Measurements from ENCODE around the gene NNMT. TPM values are rescaled to one million over a fixed set of nuclear protein-coding genes. Genes with fewer than 3 reads are reported as not detected.

The NNMT gene
- total RNA-seq, 1 donor from 2014 or later, result 32.6 TPM

DNA sequence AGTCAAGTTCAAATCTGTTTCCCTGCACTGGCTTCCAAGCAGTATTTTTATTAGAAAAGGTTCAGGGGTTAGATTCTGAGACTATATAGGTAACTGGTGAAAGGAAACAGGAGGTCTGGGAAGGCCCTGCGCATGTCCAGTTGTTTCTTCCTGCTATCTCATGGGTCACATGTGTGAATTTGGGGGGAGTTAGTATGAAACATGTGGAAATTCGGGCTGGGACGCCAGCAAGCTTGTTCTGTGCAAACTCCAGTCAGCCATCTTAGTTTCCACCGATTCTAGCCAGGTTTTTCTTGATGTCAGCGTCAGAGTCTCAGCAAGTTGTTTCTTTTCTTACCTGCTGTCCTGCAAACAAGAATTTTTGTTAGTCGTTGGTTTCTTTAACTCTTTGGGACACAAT is 46.8 kb downstream of the NNMT start:
- DNase-seq, result no peak
- TF ChIP-seq, protein P1, sequence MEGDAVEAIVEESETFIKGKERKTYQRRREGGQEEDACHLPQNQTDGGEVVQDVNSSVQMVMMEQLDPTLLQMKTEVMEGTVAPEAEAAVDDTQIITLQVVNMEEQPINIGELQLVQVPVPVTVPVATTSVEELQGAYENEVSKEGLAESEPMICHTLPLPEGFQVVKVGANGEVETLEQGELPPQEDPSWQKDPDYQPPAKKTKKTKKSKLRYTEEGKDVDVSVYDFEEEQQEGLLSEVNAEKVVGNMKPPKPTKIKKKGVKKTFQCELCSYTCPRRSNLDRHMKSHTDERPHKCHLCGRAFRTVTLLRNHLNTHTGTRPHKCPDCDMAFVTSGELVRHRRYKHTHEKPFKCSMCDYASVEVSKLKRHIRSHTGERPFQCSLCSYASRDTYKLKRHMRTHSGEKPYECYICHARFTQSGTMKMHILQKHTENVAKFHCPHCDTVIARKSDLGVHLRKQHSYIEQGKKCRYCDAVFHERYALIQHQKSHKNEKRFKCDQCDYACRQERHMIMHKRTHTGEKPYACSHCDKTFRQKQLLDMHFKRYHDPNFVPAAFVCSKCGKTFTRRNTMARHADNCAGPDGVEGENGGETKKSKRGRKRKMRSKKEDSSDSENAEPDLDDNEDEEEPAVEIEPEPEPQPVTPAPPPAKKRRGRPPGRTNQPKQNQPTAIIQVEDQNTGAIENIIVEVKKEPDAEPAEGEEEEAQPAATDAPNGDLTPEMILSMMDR (IDR thresholded peaks at IDR 0.05; ENCODE audit: borderline replicate concordance), result no peak
- Histone ChIP-seq H3K27me3 (ENCODE audit: low read depth) (no peaks in the 10 kb centered on the region), H3K27ac (replicated peaks) (no peak overlapping the region), H3K9me3 (replicated peaks) (no peaks in the 10 kb centered on the region), H3K36me3 (no peaks in the 10 kb centered on the region), H3K4me3 (no peak overlapping the region), H3K4me1 (peaks cover 13% of the 10 kb centered on the region)
- intact Hi-C loops (cut with micrococcal nuclease), result loop anchor here (10.0 kb wide), 1 partner anchor 412 kb away; no protein-coding TSS in a partner anchor

DNA sequence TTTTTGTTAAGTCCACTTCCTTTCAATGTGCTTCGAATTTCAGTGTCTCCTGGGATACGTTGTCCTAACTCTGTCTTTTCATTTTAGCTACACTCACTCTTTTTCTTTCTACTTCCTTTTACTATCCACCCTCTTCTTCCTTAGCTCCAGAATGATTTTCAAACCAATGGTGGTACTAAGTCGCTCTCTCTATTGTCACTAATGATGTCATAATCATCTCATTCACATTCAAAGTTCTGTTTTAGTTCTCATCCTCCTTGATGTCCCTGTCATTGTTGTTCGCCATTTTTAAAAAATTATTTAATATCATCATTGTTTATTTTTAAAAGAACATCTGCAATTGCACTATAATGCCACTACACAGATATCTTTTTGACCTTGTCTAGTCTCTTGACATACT is 47.3 kb downstream of the NNMT start:
- no peak overlapping the region for H3K27ac ChIP-seq (replicated peaks)
- no peaks in the 10 kb centered on the region for H3K9me3 ChIP-seq (replicated peaks)
- no peaks in the 10 kb centered on the region for H3K36me3 ChIP-seq
- TF ChIP-seq, protein P1 (IDR thresholded peaks at IDR 0.05; ENCODE audit: borderline replicate concordance), result no peak
- H3K4me1 ChIP-seq, result peaks cover 13% of the 10 kb centered on the region
- intact Hi-C loops (cut with micrococcal nuclease), result loop anchor here (10.0 kb wide), 1 partner anchor 411 kb away; no protein-coding TSS in a partner anchor
- H3K4me3 ChIP-seq, result no peak overlapping the region
- no peak for DNase-seq
- H3K27me3 ChIP-seq (ENCODE audit: low read depth), result no peaks in the 10 kb centered on the region

DNA sequence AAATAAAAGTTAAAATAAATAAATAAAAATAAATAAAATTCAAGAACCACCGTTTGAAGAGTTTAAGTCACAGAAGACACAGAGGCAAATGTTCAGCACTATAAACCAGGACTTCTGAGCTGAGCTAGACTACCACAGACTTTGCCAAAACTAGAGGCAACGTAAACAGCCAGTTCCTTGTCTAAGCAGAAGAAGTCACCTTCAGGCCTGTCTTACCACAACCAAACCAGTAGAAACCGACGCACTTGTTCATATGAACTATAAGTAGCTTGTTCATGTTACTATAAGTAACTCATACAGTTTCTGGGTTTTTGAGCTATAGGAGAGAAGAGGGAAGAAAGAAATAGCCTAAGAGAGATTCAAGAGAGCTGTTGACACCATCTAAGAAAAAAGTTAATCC is 48.3 kb downstream of the NNMT start:
- Histone ChIP-seq H3K36me3 (no peaks in the 10 kb centered on the region), H3K27ac (replicated peaks) (no peak overlapping the region), H3K9me3 (replicated peaks) (no peaks in the 10 kb centered on the region), H3K4me3 (no peak overlapping the region), H3K27me3 (ENCODE audit: low read depth) (no peaks in the 10 kb centered on the region), H3K4me1 (peaks cover 13% of the 10 kb centered on the region)
- no peak for DNase-seq
- TF ChIP-seq, protein P1 (IDR thresholded peaks at IDR 0.05; ENCODE audit: borderline replicate concordance), result no peak
- intact Hi-C loops (cut with micrococcal nuclease), result loop anchor here (10.0 kb wide), 1 partner anchor 410 kb away; no protein-coding TSS in a partner anchor

DNA sequence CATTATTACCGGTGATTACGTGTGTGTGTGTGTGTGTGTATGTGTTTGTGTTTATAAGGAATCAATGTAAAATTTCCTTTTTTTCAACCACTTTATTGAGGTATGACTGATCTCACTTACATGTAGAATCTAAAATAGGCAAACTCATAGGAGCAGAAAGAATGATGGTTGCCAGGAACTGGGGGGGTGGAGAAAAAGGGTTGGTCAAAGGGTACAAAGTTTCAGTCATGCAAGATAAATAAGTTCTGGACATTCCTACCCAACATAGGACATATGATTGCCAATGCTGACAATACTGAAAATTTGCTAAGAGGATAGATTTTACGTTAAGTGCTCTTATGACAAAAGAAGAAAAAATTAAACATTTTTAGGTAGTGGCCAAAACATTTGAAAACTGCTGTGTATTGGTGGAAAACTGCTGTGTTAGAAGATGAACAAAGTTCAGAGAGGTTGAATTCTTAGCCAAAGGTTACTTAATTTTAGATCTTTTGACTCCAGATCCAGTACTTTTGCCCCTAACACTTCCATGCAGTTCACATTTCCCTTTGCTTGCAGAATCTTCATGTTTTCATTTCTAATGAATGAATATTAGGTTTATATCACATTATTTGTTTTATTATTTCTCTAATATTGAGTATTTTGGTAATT is 49.5 kb downstream of the NNMT start:
- Histone ChIP-seq H3K27me3 (ENCODE audit: low read depth) (no peaks in the 10 kb centered on the region), H3K27ac (replicated peaks) (no peak overlapping the region), H3K36me3 (no peaks in the 10 kb centered on the region), H3K9me3 (replicated peaks) (no peaks in the 10 kb centered on the region), H3K4me1 (peaks cover 2% of the 10 kb centered on the region), H3K4me3 (no peak overlapping the region)
- TF ChIP-seq, protein P1 (IDR thresholded peaks at IDR 0.05; ENCODE audit: borderline replicate concordance), result no peak
- DNase-seq, result no peak
- intact Hi-C loops (cut with micrococcal nuclease), result loop anchor here (10.0 kb wide), 1 partner anchor 409 kb away; no protein-coding TSS in a partner anchor

DNA sequence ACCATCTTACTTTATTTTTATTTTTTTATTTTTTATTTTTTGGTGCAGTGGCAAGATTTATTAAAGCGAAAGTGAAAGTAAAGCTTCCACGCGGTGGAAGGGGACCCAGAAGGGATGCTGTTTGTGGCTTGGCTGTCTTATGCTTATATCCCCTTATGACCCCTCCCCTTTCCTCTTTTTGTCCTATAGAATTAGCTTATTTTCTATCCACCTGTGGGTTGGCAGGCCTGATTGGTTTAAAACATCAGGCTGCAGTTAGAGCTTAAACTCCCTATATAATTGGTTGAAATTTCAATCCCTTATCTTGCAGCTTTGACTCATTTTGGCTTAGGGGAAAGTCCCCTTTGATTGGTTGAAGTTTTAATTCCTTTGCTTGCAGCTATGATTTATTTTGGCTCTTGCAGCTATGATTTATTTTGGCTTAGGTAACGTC is 50.5 kb downstream of the NNMT start:
- DNase-seq, result no peak
- no peak overlapping the region for H3K27ac ChIP-seq (replicated peaks)
- intact Hi-C loops (cut with micrococcal nuclease), result loop anchor here (10.0 kb wide), 1 partner anchor 408 kb away; no protein-coding TSS in a partner anchor
- H3K4me3 ChIP-seq, result peak overlapping the region; percentile 47
- no peaks in the 10 kb centered on the region for H3K36me3 ChIP-seq
- H3K9me3 ChIP-seq (replicated peaks), result no peaks in the 10 kb centered on the region
- no peaks in the 10 kb centered on the region for H3K4me1 ChIP-seq
- TF ChIP-seq, protein P1 (IDR thresholded peaks at IDR 0.05; ENCODE audit: borderline replicate concordance), result no peak
- H3K27me3 ChIP-seq (ENCODE audit: low read depth), result no peaks in the 10 kb centered on the region
